MM.1S (cell line): ENCODE results near the gene MAML3.

Experiments
- DNase-seq: peaks from one replicate; pipeline ENCODE4 v3.0.0-alpha.2; 2015
- H2AFZ ChIP-seq: fragments of 300-600 bp; sonication (generic); 2 replicates; pipeline ENCODE4 v1.6.0; 2016; ENCODE audit warnings: antibody characterized with exemption, low read length
- H3F3A ChIP-seq: fragments of 300-600 bp; sonication (generic); 2 replicates; pipeline ENCODE4 v1.6.1; 2016; ENCODE audit warnings: mild to moderate bottlenecking, antibody characterized with exemption, low read length, moderate library complexity, mixed read lengths; ENCODE audit not compliant: insufficient read depth
- H3K27ac ChIP-seq: fragments of 300-600 bp; sonication (generic); 2 replicates; pipeline ENCODE4 v1.5.1; 2016; ENCODE audit warnings: mild to moderate bottlenecking, low read length
- H3K27me3 ChIP-seq: fragments of 300-600 bp; sonication (generic); replicated peaks from 2 replicates; pipeline ENCODE4 v1.6.0; 2016; ENCODE audit warnings: low read length; ENCODE audit not compliant: insufficient read depth
- H3K36me3 ChIP-seq: fragments of 300-600 bp; sonication (generic); replicated peaks from 2 replicates; pipeline ENCODE4 v1.6.1; 2016; ENCODE audit warnings: mild to moderate bottlenecking, low read length, mixed read lengths; ENCODE audit not compliant: insufficient read depth
- H3K4me1 ChIP-seq: fragments of 300-600 bp; sonication (generic); 2 replicates; pipeline ENCODE4 v1.6.1; 2016; ENCODE audit warnings: low read length, mixed read lengths
- H3K4me2 ChIP-seq: fragments of 300-600 bp; sonication (generic); 2 replicates; pipeline ENCODE4 v1.6.0; 2016; ENCODE audit warnings: low read depth, low read length
- H3K4me3 ChIP-seq: fragments of 300-600 bp; sonication (generic); 2 replicates; pipeline ENCODE4 v1.5.1; 2016; ENCODE audit warnings: low read length, mixed read lengths
- H3K79me2 ChIP-seq: fragments of 300-600 bp; sonication (generic); 2 replicates; pipeline ENCODE4 v1.6.1; 2016; ENCODE audit warnings: mixed run types, low read length, mixed read lengths
- H3K9ac ChIP-seq: fragments of 300-600 bp; sonication (generic); 2 replicates; pipeline ENCODE4 v1.6.1; 2016; ENCODE audit warnings: low read length, mixed read lengths
- H3K9me2 ChIP-seq: fragments of 300-600 bp; sonication (generic); replicated peaks from 2 replicates; pipeline ENCODE4 v1.6.1; 2016; ENCODE audit warnings: mild to moderate bottlenecking, low read length, mixed read lengths; ENCODE audit not compliant: insufficient read depth
- H3K9me3 ChIP-seq: fragments of 300-600 bp; sonication (generic); replicated peaks from 2 replicates; pipeline ENCODE4 v1.6.1; 2016; ENCODE audit warnings: mild to moderate bottlenecking, low read length, mixed read lengths; ENCODE audit not compliant: insufficient read depth
- H4K20me1 ChIP-seq: fragments of 300-600 bp; sonication (generic); 2 replicates; pipeline ENCODE4 v1.6.1; 2016; ENCODE audit warnings: mild to moderate bottlenecking, low read length, moderate library complexity, mixed read lengths; ENCODE audit not compliant: insufficient read depth
- EZH2 ChIP-seq: fragments of 300-600 bp; sonication (generic); optimal IDR thresholded peaks from 2 replicates; pipeline ENCODE3; 2017; ENCODE audit warnings: low read depth, mild to moderate bottlenecking, antibody characterized with exemption, low read length, mixed read lengths
- EZH2phosphoT487 ChIP-seq: fragments of 300-600 bp; sonication (generic); IDR thresholded peaks from 2 replicates; pipeline ENCODE4 v1.6.1; 2018; ENCODE audit warnings: antibody characterized with exemption, low read length
- TF ChIP-seq, protein P1 (sequence below): fragments of 300-600 bp; sonication (generic); IDR thresholded peaks from 2 replicates; pipeline ENCODE4 v1.5.1; 2016; ENCODE audit warnings: antibody characterized with exemption, low read length, mixed read lengths

Gene MAML3

DNA sequence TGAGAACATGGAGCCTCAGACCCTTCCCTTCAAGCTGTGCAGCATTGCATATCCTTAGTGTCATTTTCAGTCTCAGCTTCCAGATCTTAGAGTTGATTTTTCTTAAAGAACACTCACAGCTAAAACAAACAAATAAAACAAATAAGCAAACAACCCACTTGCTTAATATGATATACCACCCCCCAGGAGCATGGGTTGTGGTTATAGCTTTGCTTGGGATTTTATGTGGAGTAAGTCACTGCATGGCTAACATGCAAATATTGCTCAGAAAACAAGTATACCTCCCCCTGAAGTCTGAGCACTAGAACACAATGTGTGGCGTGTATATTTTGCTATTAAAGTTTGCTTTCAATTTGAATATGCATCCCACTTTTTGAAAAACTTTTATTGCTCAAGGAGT, 409.8 kb downstream of the MAML3 start:
- H3K9ac ChIP-seq: no peak overlapping the region
- no peaks in the 10 kb centered on the region for H3K4me1 ChIP-seq
- H3K79me2 ChIP-seq: no peaks in the 10 kb centered on the region
- no peak overlapping the region for H3K4me2 ChIP-seq
- no peaks in the 10 kb centered on the region for H3K36me3 ChIP-seq
- H2AFZ ChIP-seq: no peak overlapping the region
- DNase-seq: no peak
- H3K4me3 ChIP-seq: no peak overlapping the region
- H3F3A ChIP-seq: no peaks in the 10 kb centered on the region
- H4K20me1 ChIP-seq: no peaks in the 10 kb centered on the region
- TF ChIP-seq, protein P1, sequence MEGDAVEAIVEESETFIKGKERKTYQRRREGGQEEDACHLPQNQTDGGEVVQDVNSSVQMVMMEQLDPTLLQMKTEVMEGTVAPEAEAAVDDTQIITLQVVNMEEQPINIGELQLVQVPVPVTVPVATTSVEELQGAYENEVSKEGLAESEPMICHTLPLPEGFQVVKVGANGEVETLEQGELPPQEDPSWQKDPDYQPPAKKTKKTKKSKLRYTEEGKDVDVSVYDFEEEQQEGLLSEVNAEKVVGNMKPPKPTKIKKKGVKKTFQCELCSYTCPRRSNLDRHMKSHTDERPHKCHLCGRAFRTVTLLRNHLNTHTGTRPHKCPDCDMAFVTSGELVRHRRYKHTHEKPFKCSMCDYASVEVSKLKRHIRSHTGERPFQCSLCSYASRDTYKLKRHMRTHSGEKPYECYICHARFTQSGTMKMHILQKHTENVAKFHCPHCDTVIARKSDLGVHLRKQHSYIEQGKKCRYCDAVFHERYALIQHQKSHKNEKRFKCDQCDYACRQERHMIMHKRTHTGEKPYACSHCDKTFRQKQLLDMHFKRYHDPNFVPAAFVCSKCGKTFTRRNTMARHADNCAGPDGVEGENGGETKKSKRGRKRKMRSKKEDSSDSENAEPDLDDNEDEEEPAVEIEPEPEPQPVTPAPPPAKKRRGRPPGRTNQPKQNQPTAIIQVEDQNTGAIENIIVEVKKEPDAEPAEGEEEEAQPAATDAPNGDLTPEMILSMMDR: no peak
- H3K27ac ChIP-seq: no peak overlapping the region
- no peaks in the 10 kb centered on the region for H3K9me2 ChIP-seq
- no peaks in the 10 kb centered on the region for H3K9me3 ChIP-seq
- H3K27me3 ChIP-seq: no peaks in the 10 kb centered on the region

DNA sequence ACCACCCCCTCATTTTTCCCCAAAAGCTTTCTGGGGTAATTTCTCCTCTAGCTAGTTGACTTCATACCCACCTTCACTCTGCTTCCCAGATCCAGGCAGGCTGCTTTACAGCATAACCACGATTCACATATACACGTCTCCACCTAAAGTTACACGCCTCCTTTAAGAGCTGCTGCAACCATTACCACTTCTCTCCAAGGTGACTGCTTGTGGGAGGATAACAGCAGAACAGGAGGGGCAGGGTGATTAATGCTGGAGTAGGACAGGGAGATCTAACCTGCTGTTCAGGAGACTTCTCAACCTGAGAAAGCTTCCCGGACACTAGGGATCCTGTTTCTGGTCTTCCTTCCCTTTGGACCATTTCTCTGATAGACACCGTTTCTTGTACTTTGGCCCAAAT, 411.0 kb downstream of the MAML3 start:
- no peak overlapping the region for H2AFZ ChIP-seq
- H3K4me3 ChIP-seq: no peak overlapping the region
- H3K27ac ChIP-seq: no peak overlapping the region
- TF ChIP-seq EZH2phosphoT487 (no peak), EZH2 (no peak)
- TF ChIP-seq, protein P1: no peak
- H3K9ac ChIP-seq: no peak overlapping the region
- H4K20me1 ChIP-seq: no peaks in the 10 kb centered on the region
- H3F3A ChIP-seq: no peaks in the 10 kb centered on the region
- H3K9me2 ChIP-seq: no peaks in the 10 kb centered on the region
- no peaks in the 10 kb centered on the region for H3K36me3 ChIP-seq
- H3K27me3 ChIP-seq: no peaks in the 10 kb centered on the region
- no peaks in the 10 kb centered on the region for H3K79me2 ChIP-seq
- H3K4me2 ChIP-seq: no peak overlapping the region
- H3K4me1 ChIP-seq: no peaks in the 10 kb centered on the region
- no peak for DNase-seq
- H3K9me3 ChIP-seq: no peaks in the 10 kb centered on the region

DNA sequence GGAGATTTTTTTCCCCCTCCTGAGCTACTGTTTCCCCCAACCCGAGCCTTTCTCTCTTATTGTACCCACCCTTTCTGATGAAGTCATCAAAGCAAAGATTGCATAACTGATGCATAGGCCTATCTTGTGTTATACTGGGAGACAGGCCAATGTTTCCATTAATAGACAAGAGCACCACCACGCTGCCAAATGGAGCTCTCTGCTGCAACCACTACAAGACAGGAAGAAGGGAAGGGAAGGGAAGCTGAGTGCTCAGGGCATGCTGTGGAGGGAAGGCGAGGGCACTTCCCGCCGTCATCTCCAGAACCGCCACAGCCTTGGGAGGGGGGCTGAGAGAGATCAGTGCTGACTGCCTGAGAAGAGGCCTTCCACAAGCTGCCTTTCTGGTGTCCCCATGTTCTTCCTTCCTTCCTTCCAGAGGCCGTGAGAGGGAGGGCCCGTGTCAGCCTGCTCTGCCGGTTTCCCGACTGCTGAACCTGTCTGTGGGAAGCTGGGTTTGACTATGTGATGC, 413.4 kb downstream of the MAML3 start:
- TF ChIP-seq, protein P1: no peak
- TF ChIP-seq EZH2phosphoT487 (no peak), EZH2 (no peak)
- DNase-seq: no peak
- no peak overlapping the region for H3K27ac ChIP-seq
- H3K9me3 ChIP-seq: no peaks in the 10 kb centered on the region
- H3K36me3 ChIP-seq: no peaks in the 10 kb centered on the region
- H3K27me3 ChIP-seq: no peaks in the 10 kb centered on the region
- no peaks in the 10 kb centered on the region for H3K79me2 ChIP-seq
- H3K4me2 ChIP-seq: no peak overlapping the region
- H4K20me1 ChIP-seq: no peaks in the 10 kb centered on the region
- H3K9ac ChIP-seq: no peak overlapping the region
- no peaks in the 10 kb centered on the region for H3F3A ChIP-seq
- no peak overlapping the region for H3K4me3 ChIP-seq
- no peaks in the 10 kb centered on the region for H3K9me2 ChIP-seq
- H2AFZ ChIP-seq: no peak overlapping the region
- H3K4me1 ChIP-seq: no peaks in the 10 kb centered on the region
